HepG2 (cell line): ENCODE data around the gene NAALADL1. TPM values are rescaled to one million over a fixed set of nuclear protein-coding genes. Genes with fewer than 3 reads are reported as not detected.

Experiments
- ELF1 ChIP-seq: sonication (generic); formaldehyde crosslinking; IDR thresholded peaks from 2 replicates; pipeline ENCODE4 v1.4.0; 2020; ENCODE audit warnings: missing genetic modification reagents
- GPN1 ChIP-seq: sonication (generic); formaldehyde crosslinking; IDR thresholded peaks from 2 replicates; pipeline ENCODE4 v1.5.1; 2020; ENCODE audit warnings: missing genetic modification reagents, borderline replicate concordance
- JUND ChIP-seq: sonication (generic); formaldehyde crosslinking; IDR thresholded peaks from 2 replicates; pipeline ENCODE4 v1.8.0; 2022; ENCODE audit warnings: mild to moderate bottlenecking, missing genetic modification reagents
- LCORL ChIP-seq, 2 experiments: fragments of 450-650 bp in 1 of 2; sonication (generic) in 1 of 2; formaldehyde crosslinking in 1 of 2; IDR thresholded peaks; 2 replicates each; pipeline versions ENCODE4 v1.5.0 to v1.6.1; 2017 to 2020; ENCODE audit warnings: antibody characterized with exemption in 1 of 2, missing genetic modification reagents in 1 of 2
- MAFF ChIP-seq: IDR thresholded peaks from 2 replicates; pipeline ENCODE4 v1.6.1; 2011; ENCODE audit warnings: low read depth, low read length, improper control_type of control experiment
- MZF1 ChIP-seq: sonication (generic); formaldehyde crosslinking; IDR thresholded peaks from 2 replicates; pipeline ENCODE4 v1.8.1; 2023; ENCODE audit warnings: mild to moderate bottlenecking, missing genetic modification reagents, borderline replicate concordance
- NFKB2 ChIP-seq: sonication (generic); formaldehyde crosslinking; IDR thresholded peaks from 2 replicates; pipeline ENCODE4 v1.4.0; 2020; ENCODE audit warnings: missing genetic modification reagents, borderline replicate concordance
- NR2C2 ChIP-seq: sonication (generic); formaldehyde crosslinking; IDR thresholded peaks from 2 replicates; pipeline ENCODE4 v1.4.0; 2020; ENCODE audit warnings: missing genetic modification reagents, mild to moderate bottlenecking, moderate library complexity, borderline replicate concordance
- PAX8 ChIP-seq: sonication (generic); formaldehyde crosslinking; IDR thresholded peaks from 2 replicates; pipeline ENCODE4 v1.8.0; 2022; ENCODE audit warnings: mild to moderate bottlenecking, missing genetic modification reagents, borderline replicate concordance
- YEATS2 ChIP-seq: sonication (generic); formaldehyde crosslinking; IDR thresholded peaks from 2 replicates; pipeline ENCODE4 v1.4.0; 2020; ENCODE audit warnings: missing genetic modification reagents, borderline replicate concordance
- ZFY ChIP-seq: sonication (generic); formaldehyde crosslinking; IDR thresholded peaks from 2 replicates; pipeline ENCODE4 v1.4.0; 2020; ENCODE audit warnings: missing genetic modification reagents
- ZNF326 ChIP-seq: sonication (generic); formaldehyde crosslinking; IDR thresholded peaks from 2 replicates; pipeline ENCODE4 v1.4.0; 2020; ENCODE audit warnings: missing genetic modification reagents, borderline replicate concordance
- ZNF350 ChIP-seq: sonication (generic); formaldehyde crosslinking; IDR thresholded peaks from 2 replicates; pipeline ENCODE4 v1.4.0; 2020; ENCODE audit warnings: mild to moderate bottlenecking, low read depth, missing genetic modification reagents, borderline replicate concordance
- ZNF577 ChIP-seq: sonication (generic); formaldehyde crosslinking; IDR thresholded peaks from 2 replicates; pipeline ENCODE4 v1.4.0; 2020; ENCODE audit warnings: mild to moderate bottlenecking, low read depth, missing genetic modification reagents, borderline replicate concordance
- ZNF580 ChIP-seq: IDR thresholded peaks from 2 replicates; pipeline ENCODE4 v1.6.1; 2016; ENCODE audit warnings: low read depth, borderline replicate concordance
- ZNF839 ChIP-seq: sonication (generic); formaldehyde crosslinking; IDR thresholded peaks from 2 replicates; pipeline ENCODE4 v1.4.0; 2020; ENCODE audit warnings: missing genetic modification reagents, mild to moderate bottlenecking, borderline replicate concordance
- ZSCAN20 ChIP-seq: sonication (generic); formaldehyde crosslinking; IDR thresholded peaks from 2 replicates; pipeline ENCODE4 v1.4.0; 2020; ENCODE audit warnings: missing genetic modification reagents, mild to moderate bottlenecking, borderline replicate concordance
- polyA plus RNA-seq, 8 experiments: library from polyadenylated mRNA; depleted of rRNA in 3 of 8; stranded (reverse) in 7 of 8; unstranded in 1 of 8; fragments of >200 nt; fragmentation: Illumina TruSeq in 4 of 8; extraction: Trizol in 4 of 8; gene quantifications; 2 replicates each; pipeline versions ENCODE4 v1.2.1 to v1.2.3, GENCODE V29; 2011 to 2016; ENCODE audit warnings: low read depth in 4 of 8, missing spikeins in 1 of 8, mixed read lengths in 1 of 8; ENCODE audit not compliant: insufficient read depth in 1 of 8
- total RNA-seq, 5 experiments: library from RNA; depleted of rRNA; stranded (reverse); fragments of >200 nt; fragmentation: Illumina TruSeq; extraction: Trizol; gene quantifications; 2 replicates each; pipeline ENCODE4 v1.2.3, GENCODE V29; 2016; ENCODE audit warnings: low read depth in 1 of 5
- TF ChIP-seq, protein P1 (sequence below): sonication (generic); formaldehyde crosslinking; IDR thresholded peaks from 2 replicates; pipeline ENCODE4 v1.4.0; 2020; ENCODE audit warnings: mild to moderate bottlenecking, missing genetic modification reagents
- TF ChIP-seq, protein P2 (sequence below): sonication (generic); formaldehyde crosslinking; IDR thresholded peaks from 2 replicates; pipeline ENCODE4 v1.5.0; 2020; ENCODE audit warnings: mild to moderate bottlenecking, missing genetic modification reagents, borderline replicate concordance
- TF ChIP-seq, protein P3 (sequence below): sonication (generic); formaldehyde crosslinking; IDR thresholded peaks from 2 replicates; pipeline ENCODE4 v1.5.0; 2020; ENCODE audit warnings: missing genetic modification reagents, mild to moderate bottlenecking, borderline replicate concordance
- TF ChIP-seq, protein P4 (sequence below): sonication (generic); formaldehyde crosslinking; IDR thresholded peaks from 2 replicates; pipeline ENCODE4 v1.4.0; 2020; ENCODE audit warnings: missing genetic modification reagents

NAALADL1 gene
- total and polyA plus RNA-seq, 2 of the 13 experiments (the other 11 are each of a cell fraction or from before 2014, with no cell fraction given) = 9.3 to 33.9 TPM

- TF ChIP-seq, protein P1, sequence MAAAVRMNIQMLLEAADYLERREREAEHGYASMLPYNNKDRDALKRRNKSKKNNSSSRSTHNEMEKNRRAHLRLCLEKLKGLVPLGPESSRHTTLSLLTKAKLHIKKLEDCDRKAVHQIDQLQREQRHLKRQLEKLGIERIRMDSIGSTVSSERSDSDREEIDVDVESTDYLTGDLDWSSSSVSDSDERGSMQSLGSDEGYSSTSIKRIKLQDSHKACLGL (CRISPR knock-in tag) = no peak
- TF ChIP-seq ZFY (CRISPR knock-in tag) (peak; percentile 79), ZNF350 (CRISPR knock-in tag) (no peak), ZNF839 (CRISPR knock-in tag) (peak; percentile 40; the same call in 1 of the 2 replicates), NFKB2 (CRISPR knock-in tag) (0 out of 2 replicates have a peak, but pooled peaks have one; percentile 45), NR2C2 (CRISPR knock-in tag) (0 out of 2 replicates have a peak, but pooled peaks have one; percentile 27), ZSCAN20 (CRISPR knock-in tag) (no peak), MZF1 (CRISPR knock-in tag) (no peak), ELF1 (peak; percentile 31; the same call in 1 of the 2 replicates), ZNF577 (CRISPR knock-in tag) (no peak), JUND (CRISPR knock-in tag) (0 out of 2 replicates have a peak, but pooled peaks have one; percentile 37), MAFF (no peak), ZNF326 (no peak), ZNF580 (CRISPR knock-in tag) (no peak; the same call in 1 of the 2 replicates), PAX8 (CRISPR knock-in tag) (no peak), LCORL (IDR thresholded peaks at IDR 0.05) (no peak), LCORL (CRISPR knock-in tag; IDR thresholded peaks at IDR 0.05) (peak; percentile 60), YEATS2 (CRISPR knock-in tag) (no peak), GPN1 (CRISPR knock-in tag) (no peak)
- TF ChIP-seq, protein P2, sequence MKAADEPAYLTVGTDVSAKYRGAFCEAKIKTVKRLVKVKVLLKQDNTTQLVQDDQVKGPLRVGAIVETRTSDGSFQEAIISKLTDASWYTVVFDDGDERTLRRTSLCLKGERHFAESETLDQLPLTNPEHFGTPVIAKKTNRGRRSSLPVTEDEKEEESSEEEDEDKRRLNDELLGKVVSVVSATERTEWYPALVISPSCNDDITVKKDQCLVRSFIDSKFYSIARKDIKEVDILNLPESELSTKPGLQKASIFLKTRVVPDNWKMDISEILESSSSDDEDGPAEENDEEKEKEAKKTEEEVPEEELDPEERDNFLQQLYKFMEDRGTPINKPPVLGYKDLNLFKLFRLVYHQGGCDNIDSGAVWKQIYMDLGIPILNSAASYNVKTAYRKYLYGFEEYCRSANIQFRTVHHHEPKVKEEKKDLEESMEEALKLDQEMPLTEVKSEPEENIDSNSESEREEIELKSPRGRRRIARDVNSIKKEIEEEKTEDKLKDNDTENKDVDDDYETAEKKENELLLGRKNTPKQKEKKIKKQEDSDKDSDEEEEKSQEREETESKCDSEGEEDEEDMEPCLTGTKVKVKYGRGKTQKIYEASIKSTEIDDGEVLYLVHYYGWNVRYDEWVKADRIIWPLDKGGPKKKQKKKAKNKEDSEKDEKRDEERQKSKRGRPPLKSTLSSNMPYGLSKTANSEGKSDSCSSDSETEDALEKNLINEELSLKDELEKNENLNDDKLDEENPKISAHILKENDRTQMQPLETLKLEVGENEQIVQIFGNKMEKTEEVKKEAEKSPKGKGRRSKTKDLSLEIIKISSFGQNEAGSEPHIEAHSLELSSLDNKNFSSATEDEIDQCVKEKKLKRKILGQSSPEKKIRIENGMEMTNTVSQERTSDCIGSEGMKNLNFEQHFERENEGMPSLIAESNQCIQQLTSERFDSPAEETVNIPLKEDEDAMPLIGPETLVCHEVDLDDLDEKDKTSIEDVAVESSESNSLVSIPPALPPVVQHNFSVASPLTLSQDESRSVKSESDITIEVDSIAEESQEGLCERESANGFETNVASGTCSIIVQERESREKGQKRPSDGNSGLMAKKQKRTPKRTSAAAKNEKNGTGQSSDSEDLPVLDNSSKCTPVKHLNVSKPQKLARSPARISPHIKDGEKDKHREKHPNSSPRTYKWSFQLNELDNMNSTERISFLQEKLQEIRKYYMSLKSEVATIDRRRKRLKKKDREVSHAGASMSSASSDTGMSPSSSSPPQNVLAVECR (CRISPR knock-in tag) = peak; percentile 36; the same call in 1 of the 2 replicates
- TF ChIP-seq, protein P3, sequence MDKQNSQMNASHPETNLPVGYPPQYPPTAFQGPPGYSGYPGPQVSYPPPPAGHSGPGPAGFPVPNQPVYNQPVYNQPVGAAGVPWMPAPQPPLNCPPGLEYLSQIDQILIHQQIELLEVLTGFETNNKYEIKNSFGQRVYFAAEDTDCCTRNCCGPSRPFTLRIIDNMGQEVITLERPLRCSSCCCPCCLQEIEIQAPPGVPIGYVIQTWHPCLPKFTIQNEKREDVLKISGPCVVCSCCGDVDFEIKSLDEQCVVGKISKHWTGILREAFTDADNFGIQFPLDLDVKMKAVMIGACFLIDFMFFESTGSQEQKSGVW = no peak
- TF ChIP-seq, protein P4, sequence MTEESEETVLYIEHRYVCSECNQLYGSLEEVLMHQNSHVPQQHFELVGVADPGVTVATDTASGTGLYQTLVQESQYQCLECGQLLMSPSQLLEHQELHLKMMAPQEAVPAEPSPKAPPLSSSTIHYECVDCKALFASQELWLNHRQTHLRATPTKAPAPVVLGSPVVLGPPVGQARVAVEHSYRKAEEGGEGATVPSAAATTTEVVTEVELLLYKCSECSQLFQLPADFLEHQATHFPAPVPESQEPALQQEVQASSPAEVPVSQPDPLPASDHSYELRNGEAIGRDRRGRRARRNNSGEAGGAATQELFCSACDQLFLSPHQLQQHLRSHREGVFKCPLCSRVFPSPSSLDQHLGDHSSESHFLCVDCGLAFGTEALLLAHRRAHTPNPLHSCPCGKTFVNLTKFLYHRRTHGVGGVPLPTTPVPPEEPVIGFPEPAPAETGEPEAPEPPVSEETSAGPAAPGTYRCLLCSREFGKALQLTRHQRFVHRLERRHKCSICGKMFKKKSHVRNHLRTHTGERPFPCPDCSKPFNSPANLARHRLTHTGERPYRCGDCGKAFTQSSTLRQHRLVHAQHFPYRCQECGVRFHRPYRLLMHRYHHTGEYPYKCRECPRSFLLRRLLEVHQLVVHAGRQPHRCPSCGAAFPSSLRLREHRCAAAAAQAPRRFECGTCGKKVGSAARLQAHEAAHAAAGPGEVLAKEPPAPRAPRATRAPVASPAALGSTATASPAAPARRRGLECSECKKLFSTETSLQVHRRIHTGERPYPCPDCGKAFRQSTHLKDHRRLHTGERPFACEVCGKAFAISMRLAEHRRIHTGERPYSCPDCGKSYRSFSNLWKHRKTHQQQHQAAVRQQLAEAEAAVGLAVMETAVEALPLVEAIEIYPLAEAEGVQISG (CRISPR knock-in tag) = peak; percentile 41; the same call in 1 of the 2 replicates
Measured at GRCh38 chr11:65066315-65066714, 8.0 kb upstream of the NAALADL1 start (continued).
